Coronary artery (tissue), 2 donors: Measurements from ENCODE around the gene ABCC4.

Experiments used
- DNase-seq: peaks from one replicate; pipeline ENCODE4 v3.0.0-alpha.2; 2017; ENCODE audit warnings: low spot score
- H3K27ac ChIP-seq, 2 donors: fragments of 200-600 bp; sonication (generic); one replicate each; pipeline ENCODE4 v1.5.1; 2016 to 2019
- H3K4me3 ChIP-seq: fragments of 200-600 bp; sonication (generic); 2 replicates; pipeline ENCODE4 v1.5.1; 2016; ENCODE audit warnings: mild to moderate bottlenecking, moderate library complexity
- CTCF ChIP-seq: fragments of 200-600 bp; sonication (generic); IDR thresholded peaks from one replicate; pipeline ENCODE4 v1.5.1; 2019; ENCODE audit warnings: antibody characterized with exemption

Gene ABCC4

GRCh38 chr13:95267662-95268342 is 33.4 kb downstream of the ABCC4 start:
- H3K27ac ChIP-seq = no peak overlapping the region
- no peak for TF ChIP-seq CTCF
- no peak for DNase-seq
- H3K4me3 ChIP-seq = no peak overlapping the region

DNA sequence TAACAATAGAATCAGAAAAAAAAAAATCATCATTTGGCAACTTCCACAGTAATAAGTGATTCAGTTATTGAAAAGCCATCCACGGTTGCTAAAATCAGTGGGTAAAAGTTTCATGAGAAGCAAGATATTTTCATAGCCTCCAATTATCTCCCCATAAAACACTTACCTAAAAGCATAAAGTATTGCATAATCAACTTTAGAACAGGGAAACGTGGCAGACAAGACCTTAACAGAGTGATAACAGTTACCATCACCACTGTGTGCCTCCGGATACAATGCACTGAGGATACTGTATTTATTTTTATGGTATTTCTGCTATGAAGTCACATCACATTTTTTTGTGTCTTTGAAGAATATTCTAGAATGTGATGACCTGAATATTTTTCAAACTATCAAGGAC is 37.0 kb downstream of the ABCC4 start:
- TF ChIP-seq CTCF = no peak
- DNase-seq = no peak
- H3K27ac ChIP-seq = no peak overlapping the region
- no peak overlapping the region for H3K4me3 ChIP-seq

GRCh38 chr13:95262837-95263384 is 38.3 kb downstream of the ABCC4 start:
- no peak for DNase-seq
- Histone ChIP-seq H3K27ac (no peak overlapping the region), H3K4me3 (no peak overlapping the region)
- TF ChIP-seq CTCF = no peak

DNA sequence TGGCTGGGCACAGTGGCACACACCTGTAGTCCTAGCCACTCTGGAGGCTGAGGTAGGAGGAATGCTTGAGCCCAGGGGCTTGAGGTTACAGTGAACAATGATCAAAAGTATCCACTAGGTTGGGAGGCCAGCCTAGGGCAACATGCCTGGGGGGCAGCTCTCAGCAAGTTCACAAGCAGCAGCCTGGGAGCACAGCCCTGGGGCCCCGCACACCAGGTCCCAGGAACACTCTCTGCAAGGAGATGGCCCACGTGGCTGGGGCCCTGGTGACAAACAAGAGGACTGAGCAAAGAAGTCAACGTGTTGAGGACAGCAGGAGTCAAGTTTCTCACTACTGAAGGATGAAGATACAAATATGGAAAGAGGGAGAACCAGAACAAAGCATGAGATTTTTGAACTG is 39.3 kb downstream of the ABCC4 start:
- TF ChIP-seq CTCF = no peak
- no peak overlapping the region for H3K27ac ChIP-seq
- no peak overlapping the region for H3K4me3 ChIP-seq
- no peak for DNase-seq

DNA sequence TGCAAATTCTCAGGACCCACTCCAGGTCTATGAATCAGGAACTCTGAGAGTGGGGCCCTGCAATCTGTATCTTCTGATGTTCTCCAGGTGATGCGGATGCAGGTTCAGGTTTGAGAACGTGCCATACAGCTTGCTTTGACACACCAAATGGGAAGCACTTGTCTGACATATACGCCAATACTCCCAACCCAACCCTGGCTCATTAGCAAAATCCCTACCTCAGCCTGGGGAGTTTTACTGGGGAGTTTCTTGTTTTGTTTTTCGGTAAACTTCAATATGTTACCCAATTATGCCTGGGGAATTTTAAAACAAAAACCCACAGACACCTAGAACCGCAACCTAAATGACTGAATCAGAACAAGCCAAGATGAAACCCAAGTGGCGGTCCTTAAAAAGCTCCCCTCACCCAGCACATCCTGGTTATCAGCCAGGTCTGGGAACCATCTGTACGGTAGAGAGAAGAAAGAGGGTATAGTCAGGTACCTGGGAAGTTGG is 41.2 kb downstream of the ABCC4 start:
- DNase-seq = no peak
- TF ChIP-seq CTCF = no peak
- no peak overlapping the region for H3K27ac ChIP-seq
- no peak overlapping the region for H3K4me3 ChIP-seq

GRCh38 chr13:95258619-95259194 is 42.5 kb downstream of the ABCC4 start:
- Histone ChIP-seq H3K27ac (no peak overlapping the region), H3K4me3 (no peak overlapping the region)
- no peak for TF ChIP-seq CTCF
- DNase-seq = no peak

- no peak overlapping the region for H3K27ac ChIP-seq
- DNase-seq = no peak
- H3K4me3 ChIP-seq = no peak overlapping the region
- no peak for TF ChIP-seq CTCF
Observed at GRCh38 chr13:95258098-95258497, 43.2 kb downstream of the ABCC4 start.
